Prostate gland (tissue), 2 donors: ENCODE data around the gene CLDN5.

Experiments
- CTCF ChIP-seq, 4 experiments: fragments of 200-600 bp in 2 of 4; fragments of 450-650 bp in 2 of 4; sonication (generic) in 2 of 4; IDR thresholded peaks; 1 replicate in 3 of 4; 2 replicates in 1 of 4; pipeline ENCODE4 v1.5.1; 2016 to 2019; ENCODE audit warnings: antibody characterized with exemption in 4 of 4, mild to moderate bottlenecking in 2 of 4, moderate library complexity in 2 of 4
- POLR2A ChIP-seq: fragments of 450-650 bp; IDR thresholded peaks from one replicate; pipeline ENCODE4 v1.6.1; 2016; ENCODE audit warnings: antibody characterized with exemption, mild to moderate bottlenecking

- TF ChIP-seq CTCF (IDR thresholded peaks at IDR 0.05) (no peak), POLR2A (no peak)
Observed at GRCh38 chr22:19508024-19508776, 16.0 kb downstream of the CLDN5 start.
